ENCODE results near the gene EYS.

The EYS gene

GRCh38 chr6:63887002-63887751 is 1819.8 kb downstream of the EYS start:
- Histone ChIP-seq H3K27ac (ENCODE audit: low read depth, low read length) (no peak overlapping the region), H3K36me3 (ENCODE audit: control insufficient read depth in 1 of 2, insufficient read depth in 2 of 2, low read length in 2 of 2) (no peaks in the 10 kb centered on the region), H3K4me1 (ENCODE audit: control insufficient read depth in 1 of 2, insufficient read depth in 2 of 2, low read length in 2 of 2) (no peaks in the 10 kb centered on the region), H3K27me3 (ENCODE audit: control insufficient read depth in 1 of 2, insufficient read depth in 2 of 2, low read length in 2 of 2) (no peaks in the 10 kb centered on the region), H3K9me3 (ENCODE audit: control insufficient read depth in 1 of 2, low read length in 2 of 2) (no peaks in the 10 kb centered on the region), H3K9ac (ENCODE audit: low read depth in 1 of 2, low read length in 2 of 2) (no peak overlapping the region), H3K4me3 (ENCODE audit: low read depth in 1 of 2, low read length in 2 of 2) (no peak overlapping the region)

- Histone ChIP-seq H3K9ac (ENCODE audit: low read depth in 1 of 2, low read length in 2 of 2) (no peak overlapping the region), H3K9me3 (ENCODE audit: control insufficient read depth in 1 of 2, low read length in 2 of 2) (no peaks in the 10 kb centered on the region), H3K4me1 (ENCODE audit: control insufficient read depth in 1 of 2, insufficient read depth in 2 of 2, low read length in 2 of 2) (no peaks in the 10 kb centered on the region), H3K4me3 (ENCODE audit: low read depth in 1 of 2, low read length in 2 of 2) (no peak overlapping the region), H3K36me3 (ENCODE audit: control insufficient read depth in 1 of 2, insufficient read depth in 2 of 2, low read length in 2 of 2) (no peaks in the 10 kb centered on the region), H3K27me3 (ENCODE audit: control insufficient read depth in 1 of 2, insufficient read depth in 2 of 2, low read length in 2 of 2) (no peaks in the 10 kb centered on the region), H3K27ac (ENCODE audit: low read depth, low read length) (no peak overlapping the region)
Observed at GRCh38 chr6:63886341-63886740, 1820.7 kb downstream of the EYS start.

- H3K36me3 ChIP-seq (ENCODE audit: control insufficient read depth in 1 of 2, insufficient read depth in 2 of 2, low read length in 2 of 2) = no peaks in the 10 kb centered on the region
- H3K9me3 ChIP-seq (ENCODE audit: control insufficient read depth in 1 of 2, low read length in 2 of 2) = peaks cover 0 to 2% of the 10 kb centered on the region in 2 donors
- no peak overlapping the region for H3K4me3 ChIP-seq (ENCODE audit: low read depth in 1 of 2, low read length in 2 of 2)
- H3K27me3 ChIP-seq (ENCODE audit: control insufficient read depth in 1 of 2, insufficient read depth in 2 of 2, low read length in 2 of 2) = no peaks in the 10 kb centered on the region
- H3K9ac ChIP-seq (ENCODE audit: low read depth in 1 of 2, low read length in 2 of 2) = no peak overlapping the region
- H3K4me1 ChIP-seq (ENCODE audit: control insufficient read depth in 1 of 2, insufficient read depth in 2 of 2, low read length in 2 of 2) = no peaks in the 10 kb centered on the region
- H3K27ac ChIP-seq (ENCODE audit: low read depth, low read length) = no peak overlapping the region
Observed at GRCh38 chr6:63883597-63883996, 1823.4 kb downstream of the EYS start.

- Histone ChIP-seq H3K4me1 (ENCODE audit: control insufficient read depth in 1 of 2, insufficient read depth in 2 of 2, low read length in 2 of 2) (no peaks in the 10 kb centered on the region), H3K9ac (ENCODE audit: low read depth in 1 of 2, low read length in 2 of 2) (no peak overlapping the region), H3K9me3 (ENCODE audit: control insufficient read depth in 1 of 2, low read length in 2 of 2) (peaks cover 0 to 5% of the 10 kb centered on the region in 2 donors), H3K27ac (ENCODE audit: low read depth, low read length) (no peak overlapping the region), H3K4me3 (ENCODE audit: low read depth in 1 of 2, low read length in 2 of 2) (no peak overlapping the region), H3K36me3 (ENCODE audit: control insufficient read depth in 1 of 2, insufficient read depth in 2 of 2, low read length in 2 of 2) (no peaks in the 10 kb centered on the region), H3K27me3 (ENCODE audit: control insufficient read depth in 1 of 2, insufficient read depth in 2 of 2, low read length in 2 of 2) (no peaks in the 10 kb centered on the region)
Observed at GRCh38 chr6:63882208-63882607, 1824.8 kb downstream of the EYS start.

GRCh38 chr6:63881791-63882190 is 1825.2 kb downstream of the EYS start:
- H3K27ac ChIP-seq (ENCODE audit: low read depth, low read length) = no peak overlapping the region
- H3K27me3 ChIP-seq (ENCODE audit: control insufficient read depth in 1 of 2, insufficient read depth in 2 of 2, low read length in 2 of 2) = no peaks in the 10 kb centered on the region
- H3K4me3 ChIP-seq (ENCODE audit: low read depth in 1 of 2, low read length in 2 of 2) = no peak overlapping the region
- no peak overlapping the region for H3K9ac ChIP-seq (ENCODE audit: low read depth in 1 of 2, low read length in 2 of 2)
- peaks cover 0 to 5% of the 10 kb centered on the region in 2 donors for H3K9me3 ChIP-seq (ENCODE audit: control insufficient read depth in 1 of 2, low read length in 2 of 2)
- H3K4me1 ChIP-seq (ENCODE audit: control insufficient read depth in 1 of 2, insufficient read depth in 2 of 2, low read length in 2 of 2) = no peaks in the 10 kb centered on the region
- H3K36me3 ChIP-seq (ENCODE audit: control insufficient read depth in 1 of 2, insufficient read depth in 2 of 2, low read length in 2 of 2) = no peaks in the 10 kb centered on the region

- H3K4me1 ChIP-seq (ENCODE audit: control insufficient read depth in 1 of 2, insufficient read depth in 2 of 2, low read length in 2 of 2) = no peaks in the 10 kb centered on the region
- H3K4me3 ChIP-seq (ENCODE audit: low read depth in 1 of 2, low read length in 2 of 2) = no peak overlapping the region
- H3K9me3 ChIP-seq (ENCODE audit: control insufficient read depth in 1 of 2, low read length in 2 of 2) = no peaks in the 10 kb centered on the region
- H3K36me3 ChIP-seq (ENCODE audit: control insufficient read depth in 1 of 2, insufficient read depth in 2 of 2, low read length in 2 of 2) = no peaks in the 10 kb centered on the region
- no peaks in the 10 kb centered on the region for H3K27me3 ChIP-seq (ENCODE audit: control insufficient read depth in 1 of 2, insufficient read depth in 2 of 2, low read length in 2 of 2)
- no peak overlapping the region for H3K9ac ChIP-seq (ENCODE audit: low read depth in 1 of 2, low read length in 2 of 2)
- no peak overlapping the region for H3K27ac ChIP-seq (ENCODE audit: low read depth, low read length)
Observed at GRCh38 chr6:63872233-63872632, 1834.8 kb downstream of the EYS start.

- no peaks in the 10 kb centered on the region for H3K36me3 ChIP-seq (ENCODE audit: control insufficient read depth in 1 of 2, insufficient read depth in 2 of 2, low read length in 2 of 2)
Observed at GRCh38 chr6:63868351-63868750, 1838.7 kb downstream of the EYS start.

GRCh38 chr6:63864671-63865318 is 1842.2 kb downstream of the EYS start:
- H3K27ac ChIP-seq (ENCODE audit: low read depth, low read length) = no peak overlapping the region
- no peaks in the 10 kb centered on the region for H3K4me1 ChIP-seq (ENCODE audit: control insufficient read depth in 1 of 2, insufficient read depth in 2 of 2, low read length in 2 of 2)
- H3K36me3 ChIP-seq (ENCODE audit: control insufficient read depth in 1 of 2, insufficient read depth in 2 of 2, low read length in 2 of 2) = no peaks in the 10 kb centered on the region
- no peaks in the 10 kb centered on the region for H3K27me3 ChIP-seq (ENCODE audit: control insufficient read depth in 1 of 2, insufficient read depth in 2 of 2, low read length in 2 of 2)
- no peak overlapping the region for H3K4me3 ChIP-seq (ENCODE audit: low read depth in 1 of 2, low read length in 2 of 2)
- no peak overlapping the region for H3K9ac ChIP-seq (ENCODE audit: low read depth in 1 of 2, low read length in 2 of 2)
- no peaks in the 10 kb centered on the region for H3K9me3 ChIP-seq (ENCODE audit: control insufficient read depth in 1 of 2, low read length in 2 of 2)

More at GRCh38 chr6:63868351-63868750, 1838.7 kb downstream of the EYS start:
- Histone ChIP-seq H3K27ac (ENCODE audit: low read depth, low read length) (no peak overlapping the region), H3K9me3 (ENCODE audit: control insufficient read depth in 1 of 2, low read length in 2 of 2) (no peaks in the 10 kb centered on the region), H3K4me3 (ENCODE audit: low read depth in 1 of 2, low read length in 2 of 2) (no peak overlapping the region), H3K4me1 (ENCODE audit: control insufficient read depth in 1 of 2, insufficient read depth in 2 of 2, low read length in 2 of 2) (no peaks in the 10 kb centered on the region), H3K27me3 (ENCODE audit: control insufficient read depth in 1 of 2, insufficient read depth in 2 of 2, low read length in 2 of 2) (no peaks in the 10 kb centered on the region), H3K9ac (ENCODE audit: low read depth in 1 of 2, low read length in 2 of 2) (no peak overlapping the region)

- Histone ChIP-seq H3K9ac (ENCODE audit: low read depth in 1 of 2, low read length in 2 of 2) (no peak overlapping the region), H3K4me1 (ENCODE audit: control insufficient read depth in 1 of 2, insufficient read depth in 2 of 2, low read length in 2 of 2) (no peaks in the 10 kb centered on the region), H3K36me3 (ENCODE audit: control insufficient read depth in 1 of 2, insufficient read depth in 2 of 2, low read length in 2 of 2) (no peaks in the 10 kb centered on the region), H3K9me3 (ENCODE audit: control insufficient read depth in 1 of 2, low read length in 2 of 2) (no peaks in the 10 kb centered on the region), H3K4me3 (ENCODE audit: low read depth in 1 of 2, low read length in 2 of 2) (no peak overlapping the region), H3K27ac (ENCODE audit: low read depth, low read length) (no peak overlapping the region), H3K27me3 (ENCODE audit: control insufficient read depth in 1 of 2, insufficient read depth in 2 of 2, low read length in 2 of 2) (no peaks in the 10 kb centered on the region)
Observed at GRCh38 chr6:63864061-63864460, 1843.0 kb downstream of the EYS start.

- Histone ChIP-seq H3K9me3 (ENCODE audit: control insufficient read depth in 1 of 2, low read length in 2 of 2) (no peaks in the 10 kb centered on the region), H3K4me3 (ENCODE audit: low read depth in 1 of 2, low read length in 2 of 2) (no peak overlapping the region), H3K27ac (ENCODE audit: low read depth, low read length) (no peak overlapping the region), H3K36me3 (ENCODE audit: control insufficient read depth in 1 of 2, insufficient read depth in 2 of 2, low read length in 2 of 2) (no peaks in the 10 kb centered on the region), H3K27me3 (ENCODE audit: control insufficient read depth in 1 of 2, insufficient read depth in 2 of 2, low read length in 2 of 2) (no peaks in the 10 kb centered on the region), H3K4me1 (ENCODE audit: control insufficient read depth in 1 of 2, insufficient read depth in 2 of 2, low read length in 2 of 2) (no peaks in the 10 kb centered on the region), H3K9ac (ENCODE audit: low read depth in 1 of 2, low read length in 2 of 2) (no peak overlapping the region)
Observed at GRCh38 chr6:63862486-63863198, 1844.4 kb downstream of the EYS start.
